ENCODE results near the gene RTP1. TPM values are rescaled to one million over a fixed set of nuclear protein-coding genes. Genes with fewer than 3 reads are reported as not detected.

Gene RTP1
- polyA plus RNA-seq, 1 of the 3 experiments (the other 2 are of a cell fraction): not detected

DNA sequence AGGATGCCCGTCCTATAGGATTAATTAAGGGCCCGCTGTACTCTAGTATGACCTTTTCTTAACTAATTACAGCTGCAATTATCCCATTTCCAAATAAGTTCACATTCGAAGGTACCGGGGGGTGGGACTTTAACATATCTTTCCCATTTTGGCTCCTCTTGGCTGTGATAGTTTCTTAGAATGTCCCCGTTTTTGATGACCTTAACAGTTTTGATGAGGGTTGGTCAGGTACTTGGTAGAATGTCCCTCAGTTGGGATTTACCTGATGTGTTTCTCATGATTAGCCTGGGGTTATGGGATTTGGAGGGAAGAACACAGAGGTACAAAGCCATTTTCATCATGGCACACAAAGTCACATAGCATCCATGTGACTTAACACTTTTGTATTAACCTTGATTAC is 18.2 kb downstream of the RTP1 start:
- H3K4me2 ChIP-seq: no peak overlapping the region
- H3K36me3 ChIP-seq (replicated peaks in 1 of 2; ENCODE audit: control insufficient read depth in 1 of 2, insufficient read depth in 2 of 2, low read length in 1 of 2): no peaks in the 10 kb centered on the region
- no peak overlapping the region for H2AFZ ChIP-seq (ENCODE audit: low read depth)
- H3K4me3 ChIP-seq (ENCODE audit: low read depth in 2 of 2, low read length in 1 of 2): no peak overlapping the region
- H3K9ac ChIP-seq: no peak overlapping the region
- TF ChIP-seq JUND (IDR thresholded peaks at IDR 0.05) (no peak), EP300 (IDR thresholded peaks at IDR 0.05; ENCODE audit: borderline replicate concordance in 1 of 2, low read depth in 1 of 2, low read length in 1 of 2) (no peak), EZH2phosphoT487 (IDR thresholded peaks at IDR 0.05; ENCODE audit: borderline replicate concordance, low read depth) (no peak)
- ChIA-PET POLR2A (no interaction called here), CTCF (no interaction called here)
- H3K79me2 ChIP-seq (ENCODE audit: insufficient read depth): no peaks in the 10 kb centered on the region
- no peaks in the 10 kb centered on the region for H3K9me3 ChIP-seq
- H3K4me1 ChIP-seq (ENCODE audit: control insufficient read depth in 1 of 2, insufficient read depth in 2 of 2, low read depth in 1 of 2, low read length in 1 of 2): peaks cover 0 to 4% of the 10 kb centered on the region in 2 experiments; a peak in 1 of 4 replicates
- H3K9me2 ChIP-seq: no peaks in the 10 kb centered on the region
- H3K27me3 ChIP-seq (ENCODE audit: insufficient read depth): peaks cover 5% of the 10 kb centered on the region
- H3K27ac ChIP-seq (ENCODE audit: low read depth in 2 of 2, low read length in 1 of 2): no peak overlapping the region
- H4K20me1 ChIP-seq (ENCODE audit: insufficient read depth): no peaks in the 10 kb centered on the region
- H3F3A ChIP-seq (replicated peaks; ENCODE audit: insufficient read depth): no peaks in the 10 kb centered on the region
- WGBS (ENCODE audit: low lambda C conversion rate): 22% methylated on average over 5 of the region's 5 CpGs
- DNase-seq: no peak

DNA sequence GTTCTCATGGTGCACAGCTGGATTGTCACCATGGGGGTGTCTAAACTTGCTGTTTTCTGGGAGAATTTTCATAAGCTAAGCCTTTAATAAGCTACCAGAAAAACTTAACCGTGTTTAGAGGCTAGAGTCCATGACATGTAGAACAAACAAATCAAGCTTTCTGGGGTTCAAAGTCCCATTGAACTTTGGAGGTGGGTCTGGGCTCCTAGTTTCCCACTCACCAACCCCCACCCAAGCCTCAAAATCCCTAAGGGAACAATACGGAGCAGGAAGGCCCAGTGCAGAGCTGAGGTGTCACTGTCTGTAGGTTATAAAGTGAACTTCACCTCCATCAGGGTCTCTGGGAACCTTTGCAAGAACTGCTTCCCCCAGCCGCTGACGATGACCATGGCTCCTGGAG is 25.5 kb downstream of the RTP1 start:
- Histone ChIP-seq H3K27me3 (ENCODE audit: insufficient read depth) (peaks cover 5% of the 10 kb centered on the region), H3K4me2 (no peak overlapping the region), H3K9me3 (no peaks in the 10 kb centered on the region), H3K9ac (no peak overlapping the region), H3K36me3 (replicated peaks in 1 of 2; ENCODE audit: control insufficient read depth in 1 of 2, insufficient read depth in 2 of 2, low read length in 1 of 2) (no peaks in the 10 kb centered on the region), H3K27ac (ENCODE audit: low read depth in 2 of 2, low read length in 1 of 2) (no peak overlapping the region), H3K79me2 (ENCODE audit: insufficient read depth) (no peaks in the 10 kb centered on the region), H3F3A (replicated peaks; ENCODE audit: insufficient read depth) (no peaks in the 10 kb centered on the region), H4K20me1 (ENCODE audit: insufficient read depth) (no peaks in the 10 kb centered on the region), H3K4me1 (ENCODE audit: control insufficient read depth in 1 of 2, insufficient read depth in 2 of 2, low read depth in 1 of 2, low read length in 1 of 2) (no peaks in the 10 kb centered on the region), H2AFZ (ENCODE audit: low read depth) (no peak overlapping the region), H3K4me3 (ENCODE audit: low read depth in 2 of 2, low read length in 1 of 2) (no peak overlapping the region), H3K9me2 (no peaks in the 10 kb centered on the region)
- DNase-seq: no peak
- TF ChIP-seq TAF1 (IDR thresholded peaks at IDR 0.05; ENCODE audit: borderline replicate concordance, low read depth, low read length) (no peak), EZH2phosphoT487 (IDR thresholded peaks at IDR 0.05; ENCODE audit: borderline replicate concordance, low read depth) (no peak), MEF2A (IDR thresholded peaks at IDR 0.05; ENCODE audit: borderline replicate concordance, low read depth) (no peak), RFX5 (IDR thresholded peaks at IDR 0.05; ENCODE audit: low read length) (no peak), NRF1 (IDR thresholded peaks at IDR 0.05; ENCODE audit: low read depth, low read length) (no peak), TEAD4 (IDR thresholded peaks at IDR 0.05; ENCODE audit: borderline replicate concordance, insufficient read depth) (no peak), ELF1 (IDR thresholded peaks at IDR 0.05) (no peak), TCF12 (IDR thresholded peaks at IDR 0.05) (no peak)
- TF ChIP-seq, protein P1, sequence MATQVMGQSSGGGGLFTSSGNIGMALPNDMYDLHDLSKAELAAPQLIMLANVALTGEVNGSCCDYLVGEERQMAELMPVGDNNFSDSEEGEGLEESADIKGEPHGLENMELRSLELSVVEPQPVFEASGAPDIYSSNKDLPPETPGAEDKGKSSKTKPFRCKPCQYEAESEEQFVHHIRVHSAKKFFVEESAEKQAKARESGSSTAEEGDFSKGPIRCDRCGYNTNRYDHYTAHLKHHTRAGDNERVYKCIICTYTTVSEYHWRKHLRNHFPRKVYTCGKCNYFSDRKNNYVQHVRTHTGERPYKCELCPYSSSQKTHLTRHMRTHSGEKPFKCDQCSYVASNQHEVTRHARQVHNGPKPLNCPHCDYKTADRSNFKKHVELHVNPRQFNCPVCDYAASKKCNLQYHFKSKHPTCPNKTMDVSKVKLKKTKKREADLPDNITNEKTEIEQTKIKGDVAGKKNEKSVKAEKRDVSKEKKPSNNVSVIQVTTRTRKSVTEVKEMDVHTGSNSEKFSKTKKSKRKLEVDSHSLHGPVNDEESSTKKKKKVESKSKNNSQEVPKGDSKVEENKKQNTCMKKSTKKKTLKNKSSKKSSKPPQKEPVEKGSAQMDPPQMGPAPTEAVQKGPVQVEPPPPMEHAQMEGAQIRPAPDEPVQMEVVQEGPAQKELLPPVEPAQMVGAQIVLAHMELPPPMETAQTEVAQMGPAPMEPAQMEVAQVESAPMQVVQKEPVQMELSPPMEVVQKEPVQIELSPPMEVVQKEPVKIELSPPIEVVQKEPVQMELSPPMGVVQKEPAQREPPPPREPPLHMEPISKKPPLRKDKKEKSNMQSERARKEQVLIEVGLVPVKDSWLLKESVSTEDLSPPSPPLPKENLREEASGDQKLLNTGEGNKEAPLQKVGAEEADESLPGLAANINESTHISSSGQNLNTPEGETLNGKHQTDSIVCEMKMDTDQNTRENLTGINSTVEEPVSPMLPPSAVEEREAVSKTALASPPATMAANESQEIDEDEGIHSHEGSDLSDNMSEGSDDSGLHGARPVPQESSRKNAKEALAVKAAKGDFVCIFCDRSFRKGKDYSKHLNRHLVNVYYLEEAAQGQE (IDR thresholded peaks at IDR 0.05; ENCODE audit: low read depth, low read length): no peak
- TF ChIP-seq, protein P2, sequence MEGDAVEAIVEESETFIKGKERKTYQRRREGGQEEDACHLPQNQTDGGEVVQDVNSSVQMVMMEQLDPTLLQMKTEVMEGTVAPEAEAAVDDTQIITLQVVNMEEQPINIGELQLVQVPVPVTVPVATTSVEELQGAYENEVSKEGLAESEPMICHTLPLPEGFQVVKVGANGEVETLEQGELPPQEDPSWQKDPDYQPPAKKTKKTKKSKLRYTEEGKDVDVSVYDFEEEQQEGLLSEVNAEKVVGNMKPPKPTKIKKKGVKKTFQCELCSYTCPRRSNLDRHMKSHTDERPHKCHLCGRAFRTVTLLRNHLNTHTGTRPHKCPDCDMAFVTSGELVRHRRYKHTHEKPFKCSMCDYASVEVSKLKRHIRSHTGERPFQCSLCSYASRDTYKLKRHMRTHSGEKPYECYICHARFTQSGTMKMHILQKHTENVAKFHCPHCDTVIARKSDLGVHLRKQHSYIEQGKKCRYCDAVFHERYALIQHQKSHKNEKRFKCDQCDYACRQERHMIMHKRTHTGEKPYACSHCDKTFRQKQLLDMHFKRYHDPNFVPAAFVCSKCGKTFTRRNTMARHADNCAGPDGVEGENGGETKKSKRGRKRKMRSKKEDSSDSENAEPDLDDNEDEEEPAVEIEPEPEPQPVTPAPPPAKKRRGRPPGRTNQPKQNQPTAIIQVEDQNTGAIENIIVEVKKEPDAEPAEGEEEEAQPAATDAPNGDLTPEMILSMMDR (IDR thresholded peaks at IDR 0.05): no peak
- TF ChIP-seq, protein P3, sequence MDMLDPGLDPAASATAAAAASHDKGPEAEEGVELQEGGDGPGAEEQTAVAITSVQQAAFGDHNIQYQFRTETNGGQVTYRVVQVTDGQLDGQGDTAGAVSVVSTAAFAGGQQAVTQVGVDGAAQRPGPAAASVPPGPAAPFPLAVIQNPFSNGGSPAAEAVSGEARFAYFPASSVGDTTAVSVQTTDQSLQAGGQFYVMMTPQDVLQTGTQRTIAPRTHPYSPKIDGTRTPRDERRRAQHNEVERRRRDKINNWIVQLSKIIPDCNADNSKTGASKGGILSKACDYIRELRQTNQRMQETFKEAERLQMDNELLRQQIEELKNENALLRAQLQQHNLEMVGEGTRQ (IDR thresholded peaks at IDR 0.05; ENCODE audit: borderline replicate concordance, low read depth, low read length): no peak
- TF ChIP-seq, protein P4, sequence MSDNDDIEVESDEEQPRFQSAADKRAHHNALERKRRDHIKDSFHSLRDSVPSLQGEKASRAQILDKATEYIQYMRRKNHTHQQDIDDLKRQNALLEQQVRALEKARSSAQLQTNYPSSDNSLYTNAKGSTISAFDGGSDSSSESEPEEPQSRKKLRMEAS (IDR thresholded peaks at IDR 0.05; ENCODE audit: low read depth): no peak
- TF ChIP-seq, protein P5, sequence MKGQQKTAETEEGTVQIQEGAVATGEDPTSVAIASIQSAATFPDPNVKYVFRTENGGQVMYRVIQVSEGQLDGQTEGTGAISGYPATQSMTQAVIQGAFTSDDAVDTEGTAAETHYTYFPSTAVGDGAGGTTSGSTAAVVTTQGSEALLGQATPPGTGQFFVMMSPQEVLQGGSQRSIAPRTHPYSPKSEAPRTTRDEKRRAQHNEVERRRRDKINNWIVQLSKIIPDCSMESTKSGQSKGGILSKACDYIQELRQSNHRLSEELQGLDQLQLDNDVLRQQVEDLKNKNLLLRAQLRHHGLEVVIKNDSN (IDR thresholded peaks at IDR 0.05; ENCODE audit: borderline replicate concordance, low read depth): no peak
- TF ChIP-seq, protein P6, sequence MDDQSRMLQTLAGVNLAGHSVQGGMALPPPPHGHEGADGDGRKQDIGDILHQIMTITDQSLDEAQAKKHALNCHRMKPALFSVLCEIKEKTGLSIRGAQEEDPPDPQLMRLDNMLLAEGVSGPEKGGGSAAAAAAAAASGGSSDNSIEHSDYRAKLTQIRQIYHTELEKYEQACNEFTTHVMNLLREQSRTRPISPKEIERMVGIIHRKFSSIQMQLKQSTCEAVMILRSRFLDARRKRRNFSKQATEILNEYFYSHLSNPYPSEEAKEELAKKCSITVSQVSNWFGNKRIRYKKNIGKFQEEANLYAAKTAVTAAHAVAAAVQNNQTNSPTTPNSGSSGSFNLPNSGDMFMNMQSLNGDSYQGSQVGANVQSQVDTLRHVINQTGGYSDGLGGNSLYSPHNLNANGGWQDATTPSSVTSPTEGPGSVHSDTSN (IDR thresholded peaks at IDR 0.05): no peak
- ChIA-PET CTCF (interaction anchor here (4.4 kb wide), 1 partner anchor 457 kb away, joined by 24 read pairs; no protein-coding TSS in a partner anchor), POLR2A (no interaction called here)
- WGBS (ENCODE audit: low lambda C conversion rate): 20% methylated on average over 4 of the region's 4 CpGs
